GM19035 (cell line): ENCODE results near the gene PCDHGB7.
"Not testable (repeated sequence)": the region's sequence is repeated elsewhere in the genome, so short reads cannot be mapped to it uniquely, and the experiment has no call there.

Source experiments
- ATAC-seq: cut with Tn5 transposase; IDR thresholded peaks from one replicate; pipeline ENCODE4 v1.9.1; 2021; ENCODE audit not compliant: unreplicated experiment

The PCDHGB7 gene

GRCh38 chr5:141417494-141418172 is at the start of gene PCDHGB7:
PCDHGB7 (plus strand) TSS chr5:141417677; CDS start chr5:141417860, 183 bp downstream.
- not testable (repeated sequence) for ATAC-seq

GRCh38 chr5:141369994-141370848 is 47.3 kb upstream of the PCDHGB7 start, which contains the start of gene PCDHGB3:
PCDHGB3 (plus strand) TSS chr5:141370242; CDS start chr5:141370395, 153 bp downstream.
- ATAC-seq: peak; percentile 95

GRCh38 chr5:141371572-141372475 is 45.7 kb upstream of the PCDHGB7 start:
- no peak for ATAC-seq

- no peak for ATAC-seq
Measured at GRCh38 chr5:141373673-141374317, 43.7 kb upstream of the PCDHGB7 start, which contains the start of gene PCDHGA6. PCDHGA6 (plus strand) TSS chr5:141373891; CDS start chr5:141374084, 193 bp downstream.

GRCh38 chr5:141374627-141375026 is 42.9 kb upstream of the PCDHGB7 start:
- ATAC-seq: no peak

GRCh38 chr5:141375444-141376155 is 41.9 kb upstream of the PCDHGB7 start:
- not testable (repeated sequence) for ATAC-seq

GRCh38 chr5:141382469-141383294 is 34.8 kb upstream of the PCDHGB7 start, which contains the start of gene PCDHGA7:
PCDHGA7 (plus strand) TSS chr5:141382742; CDS start chr5:141382900, 158 bp downstream.
- ATAC-seq: no peak

GRCh38 chr5:141383345-141383744 is 34.1 kb upstream of the PCDHGB7 start:
- no peak for ATAC-seq

- no peak for ATAC-seq
Measured at GRCh38 chr5:141384471-141385267, 32.8 kb upstream of the PCDHGB7 start.

- ATAC-seq: peak; percentile 90
Measured at GRCh38 chr5:141387557-141388311, 29.7 kb upstream of the PCDHGB7 start, which contains the start of gene PCDHGB4. PCDHGB4 (plus strand) TSS chr5:141387698; CDS start chr5:141387885, 187 bp downstream.

GRCh38 chr5:141388661-141389060 is 28.8 kb upstream of the PCDHGB7 start:
- ATAC-seq: no peak

GRCh38 chr5:141389153-141390042 is 28.1 kb upstream of the PCDHGB7 start:
- ATAC-seq: no peak

- ATAC-seq: no peak
Measured at GRCh38 chr5:141392429-141393198, 24.9 kb upstream of the PCDHGB7 start, which contains the start of gene PCDHGA8. PCDHGA8 (plus strand) TSS chr5:141392633; CDS start chr5:141392814, 181 bp downstream.

GRCh38 chr5:141393267-141393666 is 24.2 kb upstream of the PCDHGB7 start:
- no peak for ATAC-seq
